ENCODE results near the gene OR52N1.

The OR52N1 gene

DNA sequence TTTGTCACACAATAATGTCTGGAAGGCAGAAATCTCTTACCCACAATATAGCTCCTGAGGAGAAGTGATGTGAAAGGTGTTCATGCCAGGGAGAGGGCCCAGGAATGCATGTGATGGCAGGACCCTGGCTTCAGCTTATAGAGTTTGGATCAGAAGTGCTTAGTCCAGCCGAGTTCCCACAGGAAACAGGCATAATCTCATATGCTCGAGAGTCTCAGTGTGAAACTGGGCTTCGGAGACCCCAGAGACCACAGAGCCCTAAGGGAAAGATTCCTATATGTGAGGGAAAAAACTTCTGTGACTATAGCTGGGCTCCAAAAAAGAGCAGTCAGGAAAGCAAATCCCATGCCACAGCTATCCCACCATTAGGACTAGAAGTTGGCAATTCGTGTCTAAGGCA, 7.8 kb downstream of the OR52N1 start, which contains the start of gene OR52N5:
TSS of gene OR52N5 (minus strand) at position 101 of the 400 bp plus-strand sequence. CDS start 4,721 bp downstream, outside the sequence.
- no peak for DNase-seq (ENCODE audit: low read depth)
- TF ChIP-seq, protein P1, sequence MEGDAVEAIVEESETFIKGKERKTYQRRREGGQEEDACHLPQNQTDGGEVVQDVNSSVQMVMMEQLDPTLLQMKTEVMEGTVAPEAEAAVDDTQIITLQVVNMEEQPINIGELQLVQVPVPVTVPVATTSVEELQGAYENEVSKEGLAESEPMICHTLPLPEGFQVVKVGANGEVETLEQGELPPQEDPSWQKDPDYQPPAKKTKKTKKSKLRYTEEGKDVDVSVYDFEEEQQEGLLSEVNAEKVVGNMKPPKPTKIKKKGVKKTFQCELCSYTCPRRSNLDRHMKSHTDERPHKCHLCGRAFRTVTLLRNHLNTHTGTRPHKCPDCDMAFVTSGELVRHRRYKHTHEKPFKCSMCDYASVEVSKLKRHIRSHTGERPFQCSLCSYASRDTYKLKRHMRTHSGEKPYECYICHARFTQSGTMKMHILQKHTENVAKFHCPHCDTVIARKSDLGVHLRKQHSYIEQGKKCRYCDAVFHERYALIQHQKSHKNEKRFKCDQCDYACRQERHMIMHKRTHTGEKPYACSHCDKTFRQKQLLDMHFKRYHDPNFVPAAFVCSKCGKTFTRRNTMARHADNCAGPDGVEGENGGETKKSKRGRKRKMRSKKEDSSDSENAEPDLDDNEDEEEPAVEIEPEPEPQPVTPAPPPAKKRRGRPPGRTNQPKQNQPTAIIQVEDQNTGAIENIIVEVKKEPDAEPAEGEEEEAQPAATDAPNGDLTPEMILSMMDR (IDR thresholded peaks at IDR 0.05; ENCODE audit: low read depth, low read length, missing control alignments), result no peak

DNA sequence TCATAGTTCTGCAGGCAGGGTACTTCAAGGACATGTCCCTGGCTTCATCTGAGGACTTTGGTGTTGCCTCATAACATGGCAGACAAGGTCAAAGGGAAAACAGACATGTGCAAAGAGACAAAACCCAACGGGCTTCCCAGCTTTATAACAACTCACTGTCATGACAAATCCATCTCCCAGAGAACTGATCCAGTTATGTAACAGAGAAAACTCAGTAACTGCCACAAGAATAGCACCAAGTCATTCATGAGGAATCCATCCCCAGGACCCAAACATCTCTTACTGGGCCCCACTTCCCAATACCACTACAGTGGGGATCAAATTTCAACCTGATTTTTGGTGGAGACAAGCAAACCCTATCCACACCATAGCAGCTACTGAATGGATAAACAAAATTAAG, 24.0 kb downstream of the OR52N1 start:
- no peak overlapping the region for H3K4me3 ChIP-seq (ENCODE audit: low read depth, low read length)
- TF ChIP-seq, protein P1 (IDR thresholded peaks at IDR 0.05; ENCODE audit: low read depth, low read length, missing control alignments), result no peak
- DNase-seq (ENCODE audit: low read depth), result no peak

More for the DNA sequence above, 7.8 kb downstream of the OR52N1 start, which contains the start of gene OR52N5:
- H3K4me3 ChIP-seq (ENCODE audit: low read depth, low read length), result no peak within 1 kb of the TSS

DNA sequence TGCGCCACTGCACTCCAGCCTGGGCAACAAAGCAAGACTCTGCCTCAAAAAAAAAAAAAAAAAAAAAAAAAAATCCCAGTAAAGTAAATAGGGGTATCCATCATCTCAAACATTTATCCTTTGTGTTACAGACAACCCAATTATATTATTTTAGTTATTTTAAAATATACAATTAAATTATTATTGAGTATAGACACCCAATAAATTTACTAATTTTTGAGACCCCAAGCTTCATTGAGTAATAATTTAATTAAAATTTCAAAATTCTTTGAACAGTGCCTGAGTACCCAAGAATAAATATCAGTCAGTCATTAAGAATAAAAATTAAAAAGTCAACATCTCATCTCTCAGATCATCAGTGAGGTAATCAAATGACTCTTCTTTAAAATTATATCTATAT, 37.1 kb downstream of the OR52N1 start, which contains the start of gene OR52N4:
TSS of gene OR52N4 (plus strand) at position 301 of the 400 bp plus-strand sequence. CDS start 498 bp downstream, outside the sequence.
- H3K4me3 ChIP-seq (ENCODE audit: low read depth, low read length), result no peak within 1 kb of the TSS
- DNase-seq (ENCODE audit: low read depth), result no peak

DNA sequence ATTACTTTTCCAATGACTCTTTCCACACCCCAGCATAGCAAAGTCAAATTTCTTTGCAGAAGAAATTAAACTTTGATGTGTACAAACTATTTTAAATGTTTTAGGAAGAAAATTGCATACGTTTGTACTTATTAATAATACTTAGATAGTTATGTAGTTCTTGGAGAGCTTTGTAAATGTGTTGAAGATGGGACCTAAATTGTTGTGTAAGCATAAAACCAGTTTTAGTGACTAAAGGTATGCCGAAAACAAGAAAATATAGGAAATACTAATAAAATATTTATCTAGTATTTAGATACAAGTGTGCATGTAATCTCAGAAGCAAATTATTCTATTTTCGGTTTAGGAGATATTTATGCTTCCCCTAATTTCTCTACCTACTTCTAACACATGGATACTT, 41.2 kb downstream of the OR52N1 start:
- H3K4me3 ChIP-seq (ENCODE audit: low read depth, low read length), result no peak overlapping the region
- no peak for DNase-seq (ENCODE audit: low read depth)
- TF ChIP-seq, protein P1 (IDR thresholded peaks at IDR 0.05; ENCODE audit: low read depth, low read length, missing control alignments), result no peak

More for the DNA sequence above, 37.1 kb downstream of the OR52N1 start, which contains the start of gene OR52N4:
- TF ChIP-seq, protein P1 (IDR thresholded peaks at IDR 0.05; ENCODE audit: low read depth, low read length, missing control alignments), result no peak

DNA sequence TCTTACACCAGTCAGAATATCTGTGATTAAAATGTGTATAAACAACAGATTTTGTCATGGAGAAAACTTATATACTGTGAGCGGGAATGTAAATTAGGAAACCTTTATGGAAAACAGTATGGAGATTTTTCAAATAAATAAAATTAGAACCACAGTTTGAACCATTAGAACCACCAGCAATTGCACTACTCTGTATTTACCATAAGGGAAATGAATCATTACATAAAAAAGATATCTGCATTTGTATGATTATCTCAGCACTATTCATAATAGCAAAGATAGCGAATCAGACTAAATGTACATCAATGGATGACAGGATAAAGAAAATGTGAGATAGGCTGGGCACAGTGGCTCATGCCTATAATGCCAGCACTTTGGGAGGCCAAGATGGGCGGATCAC, 44.5 kb downstream of the OR52N1 start:
- no peak overlapping the region for H3K4me3 ChIP-seq (ENCODE audit: low read depth, low read length)
- DNase-seq (ENCODE audit: low read depth), result no peak
- TF ChIP-seq, protein P1 (IDR thresholded peaks at IDR 0.05; ENCODE audit: low read depth, low read length, missing control alignments), result no peak

DNA sequence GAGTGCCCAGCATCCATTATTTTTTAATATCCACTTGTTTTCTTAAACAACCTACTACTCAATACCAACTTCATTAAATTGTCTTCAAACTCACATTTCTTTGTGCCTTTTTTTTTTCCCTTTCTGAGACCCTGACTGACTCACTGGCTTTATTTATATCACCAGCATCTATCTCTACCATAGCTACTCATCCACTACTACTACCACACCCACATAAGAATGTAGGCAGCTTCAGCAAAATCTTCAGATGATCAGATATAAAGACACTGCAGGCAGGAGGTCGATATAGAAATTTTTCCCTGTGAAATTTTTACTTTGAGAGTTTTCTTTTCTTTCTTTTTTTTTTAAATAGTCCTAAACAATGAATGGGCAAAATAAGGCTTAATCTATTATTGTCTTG, 52.6 kb downstream of the OR52N1 start:
- TF ChIP-seq, protein P1 (IDR thresholded peaks at IDR 0.05; ENCODE audit: low read depth, low read length, missing control alignments), result no peak
- no peak for DNase-seq (ENCODE audit: low read depth)
- H3K4me3 ChIP-seq (ENCODE audit: low read depth, low read length), result no peak overlapping the region

Measured in GM12864 (cell line).